ENCODE results near the gene TM4SF18.
A peak's percentile ranks its signal among the peaks of the same experiment; 100 is the strongest.

The TM4SF18 gene

GRCh38 chr3:149282322-149282721 is 51.1 kb downstream of the TM4SF18 start:
- no peak overlapping the region for H3K4me3 ChIP-seq (ENCODE audit: extremely low read depth, insufficient read depth, low read length, poor library complexity, severe bottlenecking)
- H3K27ac ChIP-seq (ENCODE audit: low read depth, low read length, severe bottlenecking) = no peak overlapping the region
- WGBS, 2 experiments (ENCODE audit: insufficient coverage in 2 of 2) = no CpG with 5 or more reads among the region's 1 CpG
- no peaks in the 10 kb centered on the region for H3K9me3 ChIP-seq (ENCODE audit: control insufficient read depth, low read length)
- no peaks in the 10 kb centered on the region for H3K36me3 ChIP-seq (ENCODE audit: control insufficient read depth, insufficient read depth, low read length)
- H3K4me1 ChIP-seq (ENCODE audit: control insufficient read depth, insufficient read depth, low read length, poor library complexity, severe bottlenecking) = peaks cover 11% of the 10 kb centered on the region

GRCh38 chr3:149280671-149281349 is 52.6 kb downstream of the TM4SF18 start:
- no peaks in the 10 kb centered on the region for H3K36me3 ChIP-seq (ENCODE audit: control insufficient read depth, insufficient read depth, low read length)
- no peaks in the 10 kb centered on the region for H3K9me3 ChIP-seq (ENCODE audit: control insufficient read depth, low read length)
- H3K27ac ChIP-seq (ENCODE audit: low read depth, low read length, severe bottlenecking) = no peak overlapping the region
- H3K4me1 ChIP-seq (ENCODE audit: control insufficient read depth, insufficient read depth, low read length, poor library complexity, severe bottlenecking) = peaks cover 16% of the 10 kb centered on the region
- H3K4me3 ChIP-seq (ENCODE audit: extremely low read depth, insufficient read depth, low read length, poor library complexity, severe bottlenecking) = no peak overlapping the region
- WGBS, 2 experiments (ENCODE audit: insufficient coverage in 2 of 2) = 78 to 92% methylated on average over 2 of the region's 2 CpGs

DNA sequence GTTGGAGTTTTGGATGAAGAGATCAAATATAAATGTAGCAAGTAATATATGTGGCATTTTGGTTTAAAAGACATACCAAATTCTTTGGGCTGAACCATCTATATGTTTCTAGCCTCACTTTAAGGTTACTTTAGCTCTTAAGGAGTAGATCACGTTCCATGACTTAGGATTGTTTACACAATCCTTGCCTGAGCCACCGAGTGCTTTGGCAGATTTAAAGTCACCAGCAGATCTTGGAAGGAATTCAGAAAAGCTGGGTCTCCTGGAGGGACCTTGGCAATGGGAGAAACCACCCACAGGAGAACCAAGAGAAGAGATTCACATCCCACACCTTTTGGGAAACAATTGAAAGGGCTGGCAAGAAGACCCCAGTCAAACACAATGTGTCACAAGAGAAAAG is 54.5 kb downstream of the TM4SF18 start:
- no peaks in the 10 kb centered on the region for H3K36me3 ChIP-seq (ENCODE audit: control insufficient read depth, insufficient read depth, low read length)
- H3K4me3 ChIP-seq (ENCODE audit: extremely low read depth, insufficient read depth, low read length, poor library complexity, severe bottlenecking) = no peak overlapping the region
- H3K27ac ChIP-seq (ENCODE audit: low read depth, low read length, severe bottlenecking) = no peak overlapping the region
- 58% methylated on average over 2 of the region's 2 CpGs; no CpG with 5 or more reads in 1 of the 2 experiments for WGBS, 2 experiments (ENCODE audit: insufficient coverage in 2 of 2)
- H3K9me3 ChIP-seq (ENCODE audit: control insufficient read depth, low read length) = no peaks in the 10 kb centered on the region
- H3K4me1 ChIP-seq (ENCODE audit: control insufficient read depth, insufficient read depth, low read length, poor library complexity, severe bottlenecking) = peaks cover 16% of the 10 kb centered on the region

DNA sequence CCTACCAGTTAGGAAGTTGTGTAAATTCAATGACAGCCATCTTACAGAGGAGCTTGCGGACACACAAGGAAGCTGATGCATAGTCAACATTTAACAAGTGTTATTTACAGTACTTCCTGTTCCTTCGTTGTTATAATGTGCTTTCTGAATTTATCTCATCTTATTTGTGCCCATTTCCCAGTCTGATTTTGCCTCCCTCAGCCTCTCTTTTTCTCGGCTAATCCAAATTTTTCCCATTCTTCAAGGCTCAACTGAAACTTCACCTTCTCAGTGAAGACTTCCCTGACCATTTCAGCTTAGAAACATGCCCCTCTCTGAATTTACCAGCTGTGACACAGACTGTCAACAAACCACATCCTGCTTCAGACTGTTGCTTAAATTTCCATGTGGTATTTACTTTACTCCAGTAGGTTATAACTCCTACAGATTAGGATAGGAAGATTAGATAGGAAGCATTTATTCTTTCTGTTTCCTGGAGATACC is 56.1 kb downstream of the TM4SF18 start:
- Histone ChIP-seq H3K4me3 (ENCODE audit: extremely low read depth, insufficient read depth, low read length, poor library complexity, severe bottlenecking) (no peak overlapping the region), H3K36me3 (ENCODE audit: control insufficient read depth, insufficient read depth, low read length) (no peaks in the 10 kb centered on the region), H3K4me1 (ENCODE audit: control insufficient read depth, insufficient read depth, low read length, poor library complexity, severe bottlenecking) (peaks cover 16% of the 10 kb centered on the region), H3K9me3 (ENCODE audit: control insufficient read depth, low read length) (no peaks in the 10 kb centered on the region), H3K27ac (ENCODE audit: low read depth, low read length, severe bottlenecking) (peak overlapping the region; percentile 12)
- 87 to 91% methylated on average over 2 to 3 of the region's 3 CpGs for WGBS, 2 experiments (ENCODE audit: insufficient coverage in 2 of 2)

DNA sequence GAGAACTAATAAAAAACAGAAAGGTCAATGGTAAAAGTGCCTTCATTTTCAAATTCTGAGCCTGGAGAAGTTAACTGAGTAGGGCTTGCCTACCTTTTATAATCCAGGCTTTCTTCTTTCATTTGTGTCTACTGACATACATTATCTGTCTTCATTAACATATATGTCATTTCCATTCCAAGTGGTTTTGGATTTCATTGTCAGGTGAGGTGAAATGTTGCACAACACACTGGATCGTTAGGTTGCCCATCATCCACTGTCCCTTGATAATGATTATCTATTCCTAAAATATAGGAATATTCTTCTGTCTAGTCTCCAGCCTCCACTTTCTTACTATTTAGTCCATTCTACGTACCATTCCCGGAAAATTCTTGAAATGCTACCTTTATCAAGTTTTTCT is 56.8 kb downstream of the TM4SF18 start:
- no peaks in the 10 kb centered on the region for H3K9me3 ChIP-seq (ENCODE audit: control insufficient read depth, low read length)
- H3K27ac ChIP-seq (ENCODE audit: low read depth, low read length, severe bottlenecking) = no peak overlapping the region
- WGBS, 2 experiments (ENCODE audit: insufficient coverage in 2 of 2) = no CpG with 5 or more reads among the region's 3 CpGs

GRCh38 chr3:149274220-149274619 is 59.2 kb downstream of the TM4SF18 start:
- Histone ChIP-seq H3K4me1 (ENCODE audit: control insufficient read depth, insufficient read depth, low read length, poor library complexity, severe bottlenecking) (peaks cover 15% of the 10 kb centered on the region), H3K9me3 (ENCODE audit: control insufficient read depth, low read length) (no peaks in the 10 kb centered on the region), H3K27ac (ENCODE audit: low read depth, low read length, severe bottlenecking) (no peak overlapping the region), H3K36me3 (ENCODE audit: control insufficient read depth, insufficient read depth, low read length) (no peaks in the 10 kb centered on the region), H3K4me3 (ENCODE audit: extremely low read depth, insufficient read depth, low read length, poor library complexity, severe bottlenecking) (no peak overlapping the region)
- WGBS, 2 experiments (ENCODE audit: insufficient coverage in 2 of 2) = 86 to 90% methylated on average over 1 to 2 of the region's 3 CpGs

More for the DNA sequence above, 56.8 kb downstream of the TM4SF18 start:
- Histone ChIP-seq H3K4me1 (ENCODE audit: control insufficient read depth, insufficient read depth, low read length, poor library complexity, severe bottlenecking) (peaks cover 16% of the 10 kb centered on the region), H3K4me3 (ENCODE audit: extremely low read depth, insufficient read depth, low read length, poor library complexity, severe bottlenecking) (no peak overlapping the region), H3K36me3 (ENCODE audit: control insufficient read depth, insufficient read depth, low read length) (no peaks in the 10 kb centered on the region)

DNA sequence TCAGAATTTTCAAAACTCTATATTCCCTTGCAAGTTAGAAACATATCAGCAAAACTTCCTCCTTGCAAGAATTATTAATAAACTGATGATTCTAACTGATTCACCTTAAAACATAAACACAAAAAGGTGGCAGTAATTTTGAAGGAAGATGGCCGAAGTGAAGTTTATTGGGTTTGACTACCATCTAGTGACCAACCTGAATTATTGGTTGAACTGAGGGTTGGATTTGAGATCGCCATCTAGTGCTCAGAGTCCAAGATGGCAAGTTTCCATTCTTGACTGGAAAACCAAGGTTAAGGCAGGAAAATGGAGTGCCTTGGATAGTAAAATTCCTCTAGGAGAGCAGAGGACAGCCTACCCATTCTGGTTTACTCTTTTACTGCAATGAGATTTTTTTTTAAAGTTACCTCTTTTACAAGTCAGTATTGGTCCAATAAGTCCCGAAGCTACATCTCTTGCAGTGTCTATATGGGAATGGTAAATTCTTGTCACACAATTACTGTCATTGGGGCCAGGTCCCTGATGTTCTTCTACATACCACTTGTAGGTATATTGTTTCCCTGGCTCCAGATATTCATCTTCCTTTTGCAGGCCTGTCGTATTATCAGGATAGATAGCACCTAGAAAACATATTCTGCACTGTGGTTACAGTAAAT is 60.2 kb downstream of the TM4SF18 start:
- WGBS, 2 experiments (ENCODE audit: insufficient coverage in 2 of 2) = 0% methylated on average over 2 of the region's 4 CpGs; no CpG with 5 or more reads in 1 of the 2 experiments
- Histone ChIP-seq H3K9me3 (ENCODE audit: control insufficient read depth, low read length) (no peaks in the 10 kb centered on the region), H3K4me3 (ENCODE audit: extremely low read depth, insufficient read depth, low read length, poor library complexity, severe bottlenecking) (no peak overlapping the region), H3K36me3 (ENCODE audit: control insufficient read depth, insufficient read depth, low read length) (no peaks in the 10 kb centered on the region), H3K27ac (ENCODE audit: low read depth, low read length, severe bottlenecking) (no peak overlapping the region), H3K4me1 (ENCODE audit: control insufficient read depth, insufficient read depth, low read length, poor library complexity, severe bottlenecking) (peaks cover 8% of the 10 kb centered on the region)

- Histone ChIP-seq H3K27ac (ENCODE audit: low read depth, low read length, severe bottlenecking) (no peak overlapping the region), H3K4me3 (ENCODE audit: extremely low read depth, insufficient read depth, low read length, poor library complexity, severe bottlenecking) (no peak overlapping the region), H3K4me1 (ENCODE audit: control insufficient read depth, insufficient read depth, low read length, poor library complexity, severe bottlenecking) (no peaks in the 10 kb centered on the region), H3K36me3 (ENCODE audit: control insufficient read depth, insufficient read depth, low read length) (no peaks in the 10 kb centered on the region), H3K9me3 (ENCODE audit: control insufficient read depth, low read length) (no peaks in the 10 kb centered on the region)
- WGBS, 2 experiments (ENCODE audit: insufficient coverage in 2 of 2) = 81 to 95% methylated on average over 3 to 4 of the region's 6 CpGs
Observed at GRCh38 chr3:149271669-149272068, 61.8 kb downstream of the TM4SF18 start.

GRCh38 chr3:149270180-149270579 is 63.3 kb downstream of the TM4SF18 start:
- Histone ChIP-seq H3K36me3 (ENCODE audit: control insufficient read depth, insufficient read depth, low read length) (no peaks in the 10 kb centered on the region), H3K9me3 (ENCODE audit: control insufficient read depth, low read length) (no peaks in the 10 kb centered on the region), H3K4me1 (ENCODE audit: control insufficient read depth, insufficient read depth, low read length, poor library complexity, severe bottlenecking) (no peaks in the 10 kb centered on the region), H3K27ac (ENCODE audit: low read depth, low read length, severe bottlenecking) (no peak overlapping the region), H3K4me3 (ENCODE audit: extremely low read depth, insufficient read depth, low read length, poor library complexity, severe bottlenecking) (no peak overlapping the region)
- WGBS, 2 experiments (ENCODE audit: insufficient coverage in 2 of 2) = no CpG with 5 or more reads among the region's 2 CpGs

GRCh38 chr3:149269687-149270086 is 63.7 kb downstream of the TM4SF18 start:
- 100% methylated on average over 1 of the region's 7 CpGs; no CpG with 5 or more reads in 1 of the 2 experiments for WGBS, 2 experiments (ENCODE audit: insufficient coverage in 2 of 2)
- H3K36me3 ChIP-seq (ENCODE audit: control insufficient read depth, insufficient read depth, low read length) = no peaks in the 10 kb centered on the region
- no peaks in the 10 kb centered on the region for H3K9me3 ChIP-seq (ENCODE audit: control insufficient read depth, low read length)
- H3K27ac ChIP-seq (ENCODE audit: low read depth, low read length, severe bottlenecking) = no peak overlapping the region
- H3K4me1 ChIP-seq (ENCODE audit: control insufficient read depth, insufficient read depth, low read length, poor library complexity, severe bottlenecking) = no peaks in the 10 kb centered on the region
- H3K4me3 ChIP-seq (ENCODE audit: extremely low read depth, insufficient read depth, low read length, poor library complexity, severe bottlenecking) = no peak overlapping the region

Measured in mesodermal cell (in vitro differentiated cells).